Measurements from ENCODE around the gene ARPP21.

Gene ARPP21

GRCh38 chr3:35745802-35746484, 106.6 kb downstream of the ARPP21 start:
- no peak for DNase-seq (ENCODE audit: low read depth)
- no peak for TF ChIP-seq CTCF (IDR thresholded peaks at IDR 0.05; ENCODE audit: low read depth, low read length, missing control alignments)
- H3K4me3 ChIP-seq (ENCODE audit: low read depth, low read length) = no peak overlapping the region

GRCh38 chr3:35746492-35746891, 107.2 kb downstream of the ARPP21 start:
- no peak for TF ChIP-seq CTCF (IDR thresholded peaks at IDR 0.05; ENCODE audit: low read depth, low read length, missing control alignments)
- H3K4me3 ChIP-seq (ENCODE audit: low read depth, low read length) = no peak overlapping the region
- no peak for DNase-seq (ENCODE audit: low read depth)

GRCh38 chr3:35748144-35748543, 108.8 kb downstream of the ARPP21 start:
- H3K4me3 ChIP-seq (ENCODE audit: low read depth, low read length) = no peak overlapping the region
- DNase-seq (ENCODE audit: low read depth) = no peak
- no peak for TF ChIP-seq CTCF (IDR thresholded peaks at IDR 0.05; ENCODE audit: low read depth, low read length, missing control alignments)

- no peak for TF ChIP-seq CTCF (IDR thresholded peaks at IDR 0.05; ENCODE audit: low read depth, low read length, missing control alignments)
- no peak overlapping the region for H3K4me3 ChIP-seq (ENCODE audit: low read depth, low read length)
- DNase-seq (ENCODE audit: low read depth) = no peak
These were observed 111.9 kb downstream of the ARPP21 start for GRCh38 chr3:35751207-35751606.

- no peak overlapping the region for H3K4me3 ChIP-seq (ENCODE audit: low read depth, low read length)
- no peak for TF ChIP-seq CTCF (IDR thresholded peaks at IDR 0.05; ENCODE audit: low read depth, low read length, missing control alignments)
- no peak for DNase-seq (ENCODE audit: low read depth)
These were observed 118.8 kb downstream of the ARPP21 start for GRCh38 chr3:35757991-35758757.

- H3K4me3 ChIP-seq (ENCODE audit: low read depth, low read length) = no peak overlapping the region
- TF ChIP-seq CTCF (IDR thresholded peaks at IDR 0.05; ENCODE audit: low read depth, low read length, missing control alignments) = no peak
- no peak for DNase-seq (ENCODE audit: low read depth)
These were observed 120.8 kb downstream of the ARPP21 start for GRCh38 chr3:35760146-35760545.
